HuH-7.5 (cell line): ENCODE results near the gene TSPAN9.

Source experiments
- DNase-seq: peaks from one replicate; pipeline ENCODE4 v3.0.0; 2011; ENCODE audit warnings: low spot score

The TSPAN9 gene

DNA sequence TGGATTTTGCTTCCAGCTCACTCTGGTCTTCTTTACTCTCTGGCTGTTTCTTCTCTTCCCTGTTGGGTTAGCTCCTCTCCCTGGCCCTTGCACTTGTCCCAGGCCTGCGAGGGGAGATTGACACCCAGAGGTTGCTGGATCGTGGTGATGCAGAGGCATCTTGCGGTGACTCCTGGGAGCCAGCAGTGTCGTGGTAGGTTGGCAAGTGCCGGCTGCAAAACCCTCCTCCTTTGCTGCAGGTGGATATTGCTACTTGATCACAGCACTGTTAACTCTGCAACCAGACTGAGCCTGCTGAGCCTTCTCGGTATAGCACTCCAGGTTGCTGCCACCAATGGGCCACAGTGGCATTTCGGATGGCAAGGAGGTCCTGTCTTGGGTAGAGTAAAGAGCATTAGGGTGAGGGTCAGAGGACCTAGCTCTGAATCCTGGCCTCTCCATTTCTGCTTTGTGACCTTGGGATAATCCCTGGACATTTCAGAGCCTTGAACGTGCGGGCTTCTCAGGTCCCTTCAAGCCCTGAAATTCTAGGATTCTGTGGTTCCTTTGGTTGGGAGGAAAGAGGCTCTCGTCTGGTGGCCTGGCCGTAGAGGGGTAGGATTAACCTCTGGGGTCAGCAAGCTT lies 87.4 kb downstream of the TSPAN9 start:
- no peak for DNase-seq

DNA sequence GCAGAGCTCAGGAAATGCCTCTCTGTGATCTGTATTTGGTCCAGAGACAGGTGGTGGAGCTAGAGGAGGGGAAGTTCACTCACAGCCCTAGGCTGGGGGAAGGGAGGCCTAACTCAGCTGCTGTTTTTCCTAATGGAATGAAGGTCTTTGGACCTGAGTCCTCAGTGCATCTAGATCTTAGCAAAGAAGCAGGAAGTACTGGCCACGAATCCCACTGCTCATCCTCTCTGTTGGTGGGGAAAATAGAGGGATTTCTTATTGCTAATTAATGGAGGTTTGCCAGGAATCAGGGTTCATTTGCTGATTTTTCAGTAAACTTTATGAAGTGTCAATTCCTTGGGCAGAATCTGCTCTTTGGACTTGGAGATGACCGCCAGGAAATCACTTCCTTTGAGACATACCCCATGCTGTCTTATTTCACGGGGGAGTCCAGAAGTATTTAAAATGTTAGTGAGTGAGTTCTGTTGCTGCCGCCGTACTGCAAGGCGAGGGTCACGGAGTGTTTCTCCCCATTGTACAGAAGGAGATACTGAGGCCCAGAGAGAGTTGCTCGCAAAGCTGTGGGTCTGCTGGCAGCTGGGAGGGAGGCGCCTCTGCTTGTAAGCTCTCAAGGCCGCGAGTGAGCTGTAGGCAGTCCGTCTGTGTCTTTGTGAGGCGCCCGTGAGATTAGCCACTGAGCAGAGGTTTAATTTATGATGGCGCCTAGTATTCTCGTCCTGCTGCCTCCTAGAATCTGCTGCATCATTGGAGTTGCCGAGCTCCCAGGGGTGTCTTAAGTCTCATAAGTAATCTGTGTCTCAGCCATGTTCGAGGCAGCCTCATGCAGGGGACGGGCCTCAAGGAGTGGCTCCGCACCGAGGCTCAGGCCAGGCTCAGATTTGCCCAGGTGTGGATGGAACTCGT lies 88.2 kb downstream of the TSPAN9 start:
- DNase-seq, result no peak

DNA sequence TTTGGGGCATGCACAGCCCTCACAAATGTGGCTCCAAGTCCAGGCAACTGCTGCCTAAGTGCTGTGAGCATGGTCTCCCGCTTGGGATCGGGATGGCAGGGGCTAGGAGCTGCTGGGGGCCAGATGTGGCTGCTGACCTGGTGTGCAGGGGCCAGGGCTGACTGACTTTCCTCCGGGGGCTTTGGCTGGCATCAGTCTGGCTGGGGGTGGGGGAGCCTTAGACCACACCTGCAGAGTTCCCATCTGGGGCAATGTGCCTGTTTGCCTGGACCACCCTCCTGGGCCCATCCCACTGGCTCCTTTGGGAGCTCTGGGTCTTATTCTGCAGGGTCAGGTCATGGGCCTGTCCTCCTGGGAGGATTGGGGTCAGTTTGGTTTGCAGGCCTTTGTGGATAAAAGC lies 90.5 kb downstream of the TSPAN9 start:
- DNase-seq, result no peak

DNA sequence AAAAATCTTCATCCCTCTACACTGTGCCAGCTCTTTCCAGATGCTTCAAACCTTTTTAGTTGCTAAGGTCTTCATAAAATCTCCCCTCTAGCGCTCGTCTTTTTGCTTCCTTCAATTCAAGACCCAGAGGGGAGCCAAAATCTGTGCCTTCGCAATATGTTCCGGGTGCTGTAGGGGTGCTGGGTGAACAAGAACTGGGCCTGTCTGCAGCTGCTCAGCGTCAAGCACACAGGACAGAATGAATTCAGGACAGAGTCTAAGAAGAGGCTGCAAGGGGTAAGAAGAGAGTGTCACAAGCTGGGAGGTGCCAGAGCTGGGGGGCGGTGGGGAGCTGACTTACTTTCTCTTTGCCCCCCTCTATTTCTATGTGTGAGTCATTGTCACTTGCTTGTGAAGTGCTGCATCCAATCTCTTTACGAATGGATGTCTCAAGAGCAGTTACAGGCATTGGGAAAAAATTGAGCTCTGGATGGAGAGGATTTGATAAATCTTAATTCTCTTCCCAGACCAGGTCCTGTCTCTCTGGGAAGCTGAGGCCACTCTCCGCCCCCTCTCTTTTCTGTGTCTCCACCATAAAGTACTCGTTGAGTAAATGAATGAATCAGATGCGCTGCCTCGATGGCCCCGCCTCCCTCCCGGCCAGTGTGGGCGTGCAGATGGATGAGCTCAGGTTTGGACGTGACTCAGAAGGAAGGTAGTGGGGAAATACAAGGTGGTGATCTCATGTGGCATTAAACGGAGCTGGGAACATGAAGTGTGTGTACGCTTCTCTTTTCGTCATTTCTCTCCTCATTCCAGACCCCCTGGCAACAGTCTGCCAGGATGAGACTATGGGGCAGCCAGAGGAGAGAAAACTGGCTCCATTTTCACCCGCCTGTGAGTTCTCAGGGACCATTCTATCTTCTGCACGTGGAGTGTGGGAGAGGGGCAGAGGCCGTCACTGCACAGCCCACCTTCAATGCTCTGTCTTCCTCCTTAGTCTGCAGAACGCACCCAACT lies 91.3 kb downstream of the TSPAN9 start:
- no peak for DNase-seq

DNA sequence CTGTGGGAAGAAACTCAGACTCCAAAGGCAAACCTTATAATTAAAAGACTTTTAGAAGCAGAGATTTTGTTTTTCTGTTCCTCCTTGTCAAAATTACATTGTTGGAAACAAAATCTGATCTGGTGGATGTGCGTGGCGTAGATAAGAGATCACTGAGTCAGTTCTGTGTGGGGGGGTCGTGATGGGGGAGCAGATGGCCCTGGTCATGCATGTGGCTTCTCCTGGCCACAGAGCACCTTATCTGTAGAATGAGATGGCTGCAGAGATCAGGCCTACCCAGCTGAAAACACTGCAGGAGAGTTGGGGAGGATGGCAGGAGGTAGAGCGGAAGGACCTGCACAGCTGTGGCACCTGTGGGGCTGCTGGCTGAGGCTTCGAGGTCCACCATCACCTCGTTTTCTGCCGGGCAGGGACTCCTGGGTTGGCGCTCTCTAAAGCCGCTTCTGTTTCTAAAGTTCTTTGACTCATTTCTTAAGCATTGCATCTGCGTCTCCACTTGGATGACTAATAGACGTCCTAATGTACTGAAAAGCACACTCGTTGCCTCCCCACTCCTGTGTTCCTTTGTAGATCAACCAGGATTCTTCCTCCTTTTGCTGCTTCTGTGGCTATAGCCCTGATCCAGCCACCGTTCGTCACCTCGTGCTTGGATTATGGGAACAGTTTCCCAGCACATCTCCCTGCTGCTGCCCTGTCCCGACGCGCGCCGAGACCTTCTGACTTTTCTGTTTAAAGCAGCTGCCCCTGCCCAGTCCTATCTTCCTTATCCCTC lies 93.4 kb downstream of the TSPAN9 start:
- DNase-seq, result no peak

DNA sequence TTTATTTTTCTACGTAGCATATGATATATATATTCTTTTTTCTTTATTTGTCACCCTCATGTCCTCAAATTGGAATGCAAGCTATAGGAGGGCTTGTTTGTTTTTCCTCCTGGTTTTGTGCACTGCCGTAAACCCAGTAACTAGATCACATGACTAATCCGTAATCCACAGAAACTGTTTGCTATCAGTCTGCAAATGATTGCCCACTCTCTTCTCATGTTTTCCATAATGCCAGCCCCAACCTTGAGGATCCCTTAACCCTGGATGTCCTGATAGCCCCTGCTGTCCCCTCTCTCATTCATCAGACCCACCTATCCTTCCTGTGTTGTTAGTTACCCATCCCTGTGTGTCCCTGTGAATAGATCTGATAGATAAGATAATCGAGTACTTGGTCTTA lies 94.0 kb downstream of the TSPAN9 start:
- no peak for DNase-seq

DNA sequence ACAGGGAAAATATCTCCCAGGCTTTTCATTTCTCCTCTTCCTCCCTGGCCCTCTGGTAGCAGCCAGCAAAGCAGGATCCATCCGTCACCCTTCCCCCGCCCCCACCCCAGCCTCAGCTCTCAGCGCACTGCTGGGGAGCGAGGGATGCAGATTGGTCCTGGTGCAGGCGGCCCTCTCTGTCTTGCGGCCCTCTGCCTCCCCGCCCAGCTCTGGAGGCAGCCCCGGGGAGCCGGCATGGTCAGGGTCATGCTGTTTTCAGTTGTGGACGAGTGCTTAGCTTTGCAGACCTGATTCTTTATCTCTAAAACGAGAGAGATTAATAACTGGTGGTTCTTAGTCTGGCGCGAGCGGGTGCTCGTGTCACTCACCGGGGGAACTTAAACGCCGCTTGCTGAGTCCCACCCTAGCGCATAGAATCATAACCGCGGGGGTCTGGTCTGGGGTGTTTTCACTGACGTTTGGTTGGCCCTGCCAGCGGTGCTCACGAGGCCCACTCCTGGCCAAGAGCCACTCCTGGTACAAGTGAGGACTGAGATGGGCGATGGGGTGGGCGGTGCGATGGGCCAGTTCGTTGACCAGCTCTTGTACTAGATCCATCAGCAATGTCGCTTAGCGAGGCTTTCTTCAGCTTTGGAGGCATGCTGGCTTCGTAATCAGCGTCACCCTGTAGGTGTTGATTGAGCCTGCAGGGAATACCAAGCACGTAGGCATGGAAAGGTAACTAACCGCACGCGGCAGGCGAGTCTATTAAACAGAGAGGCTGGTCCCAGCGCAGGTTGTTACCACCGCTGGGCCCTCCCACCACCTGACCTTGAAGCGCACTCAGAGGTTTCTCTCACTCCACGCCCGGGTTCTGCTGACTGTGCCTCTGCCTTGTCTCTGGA lies 95.2 kb downstream of the TSPAN9 start:
- no peak for DNase-seq

DNA sequence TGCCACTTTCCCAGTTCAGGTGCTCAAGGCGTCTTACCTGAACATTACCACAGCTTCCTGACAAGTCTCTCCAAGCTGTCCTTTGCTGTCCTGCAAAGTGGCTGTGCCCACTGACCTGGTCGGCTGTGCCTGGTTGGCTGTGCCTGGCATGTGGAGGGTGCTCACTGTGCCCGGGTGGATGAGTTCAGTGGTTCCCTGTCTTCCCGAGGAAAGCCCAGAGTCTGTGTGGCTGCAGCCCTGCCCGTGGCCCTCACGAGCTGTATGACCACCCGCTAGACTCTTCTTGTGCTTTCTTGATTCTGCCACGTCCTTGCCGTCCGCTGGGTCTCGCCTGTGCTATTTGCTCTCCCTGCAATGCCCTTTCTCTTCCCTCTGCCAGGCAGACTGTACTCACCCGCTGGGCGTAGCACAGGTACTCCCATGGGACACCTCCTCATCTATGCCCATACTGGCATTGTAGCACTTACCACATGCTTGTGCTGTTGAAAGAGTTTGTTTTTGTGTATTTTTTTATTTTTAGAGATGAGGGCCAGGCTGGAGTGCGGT lies 95.9 kb downstream of the TSPAN9 start:
- DNase-seq, result no peak

DNA sequence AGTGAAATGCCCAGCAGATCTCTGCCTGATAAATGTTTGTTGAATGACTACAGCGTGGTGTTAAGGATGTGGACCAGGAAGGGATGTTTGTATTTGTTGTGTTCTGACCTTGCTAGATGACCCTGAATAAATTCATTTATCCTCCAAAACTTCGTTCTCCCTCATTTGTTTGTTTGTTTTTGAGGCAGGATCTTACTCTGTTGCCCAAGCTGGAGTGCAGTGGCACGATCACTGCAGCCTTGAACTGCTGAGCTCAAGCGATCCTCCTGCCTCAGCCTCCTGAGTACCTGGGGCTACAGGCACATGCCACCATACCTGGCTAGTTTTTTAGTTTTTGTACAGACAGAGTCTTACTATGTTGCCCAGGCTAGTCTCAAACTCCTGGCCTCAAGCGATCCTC lies 96.7 kb downstream of the TSPAN9 start:
- DNase-seq, result no peak

DNA sequence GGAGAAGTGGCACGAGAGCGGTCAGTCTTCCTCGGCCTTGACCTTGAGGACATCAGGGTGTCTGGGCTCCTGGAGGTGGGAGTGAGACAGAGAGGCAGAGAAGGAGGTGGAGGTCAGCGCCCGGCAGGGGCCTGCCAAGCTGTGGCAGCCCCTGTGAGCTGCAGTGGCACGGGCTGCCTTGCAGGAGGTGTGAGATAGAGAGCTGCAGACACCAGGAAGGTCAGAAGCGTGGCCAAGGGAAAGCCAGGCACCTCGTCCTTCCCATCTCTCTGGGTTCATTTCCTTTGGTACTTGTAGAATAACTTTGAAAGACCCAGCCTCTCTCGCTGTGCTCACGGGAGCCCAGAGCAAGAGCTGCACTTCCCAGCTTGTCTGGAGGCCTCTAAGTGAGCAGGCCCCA lies 98.1 kb downstream of the TSPAN9 start:
- DNase-seq, result no peak

DNA sequence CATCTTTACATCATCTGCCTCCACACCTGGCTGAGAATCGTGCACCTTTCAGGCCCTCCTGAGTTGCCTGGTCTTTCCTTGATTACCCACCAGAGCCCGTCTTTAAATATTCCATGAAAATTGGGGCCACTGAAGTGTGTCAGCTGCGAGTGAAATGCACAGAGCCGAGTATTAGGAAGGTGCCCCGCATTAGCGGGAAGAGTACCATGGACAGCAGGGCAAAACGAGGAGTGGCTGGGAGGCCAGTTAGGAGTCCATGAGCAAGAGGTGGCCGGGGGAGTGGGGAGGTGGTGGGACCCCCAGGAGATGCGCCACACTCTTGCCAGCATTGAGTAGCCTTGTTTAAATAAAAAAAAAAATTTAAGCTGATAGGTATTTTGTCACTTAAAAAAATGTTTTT lies 99.6 kb downstream of the TSPAN9 start:
- DNase-seq, result no peak

DNA sequence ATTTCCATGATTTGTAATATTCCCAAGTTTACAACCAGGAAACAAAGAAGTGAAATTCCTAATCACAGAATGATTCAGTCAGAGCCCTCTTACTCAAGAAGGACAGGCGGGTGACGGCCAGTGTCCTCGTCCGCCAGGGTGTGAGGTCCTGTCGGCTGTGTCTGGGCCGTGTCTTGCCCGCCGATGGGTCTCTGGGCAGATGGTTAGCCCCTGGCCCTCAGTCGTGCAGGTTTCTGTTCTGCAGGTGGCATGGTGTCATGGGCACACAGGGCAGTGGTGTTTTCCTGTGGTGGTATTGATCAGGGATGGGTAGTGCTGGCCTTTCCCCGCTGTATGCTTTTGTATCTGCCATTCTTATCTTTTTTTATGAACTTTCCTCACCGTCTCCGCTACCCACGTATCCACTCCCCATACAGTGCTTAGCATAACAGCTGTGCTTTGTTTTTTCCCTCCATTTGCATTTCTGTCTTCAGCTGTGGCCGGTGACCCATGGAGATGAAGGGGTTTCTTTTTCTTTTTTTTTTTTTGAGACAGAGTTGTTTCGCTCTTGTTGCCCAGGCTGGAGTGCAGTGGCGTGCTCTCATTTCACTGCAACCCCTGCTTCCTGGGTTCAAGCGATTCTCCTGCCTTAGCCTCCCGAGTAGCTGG lies 100.7 kb downstream of the TSPAN9 start:
- no peak for DNase-seq

DNA sequence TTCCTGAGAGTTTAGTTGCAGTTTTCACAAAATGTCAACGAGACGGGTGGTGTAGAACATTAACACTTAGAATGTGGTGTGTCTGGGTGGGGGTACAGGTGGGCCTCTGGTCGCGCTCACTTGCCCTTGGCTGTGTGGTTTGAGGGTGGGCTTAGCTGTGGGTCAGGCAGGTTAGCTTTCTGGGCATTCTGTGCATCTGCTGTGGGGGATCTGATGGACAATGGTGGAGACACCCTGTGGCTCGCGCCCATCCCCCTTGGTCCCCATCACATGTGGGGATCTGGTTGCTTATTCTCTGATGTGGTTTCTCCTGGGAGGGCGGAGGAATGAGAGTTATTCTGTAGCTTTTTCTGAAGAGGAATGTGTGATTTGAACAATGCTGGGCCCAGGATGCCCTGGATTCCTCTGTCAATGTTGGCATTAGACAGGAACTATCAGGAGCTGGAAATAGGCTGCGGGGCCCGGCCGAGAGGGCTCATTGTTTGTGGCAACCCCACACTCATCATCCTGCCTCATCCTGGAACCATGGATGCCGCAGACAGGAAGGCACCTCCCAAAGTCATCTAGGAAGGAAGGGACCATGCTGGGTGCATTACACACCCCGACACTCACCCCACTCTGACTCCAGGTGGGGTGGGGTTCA lies 101.6 kb downstream of the TSPAN9 start:
- no peak for DNase-seq

DNA sequence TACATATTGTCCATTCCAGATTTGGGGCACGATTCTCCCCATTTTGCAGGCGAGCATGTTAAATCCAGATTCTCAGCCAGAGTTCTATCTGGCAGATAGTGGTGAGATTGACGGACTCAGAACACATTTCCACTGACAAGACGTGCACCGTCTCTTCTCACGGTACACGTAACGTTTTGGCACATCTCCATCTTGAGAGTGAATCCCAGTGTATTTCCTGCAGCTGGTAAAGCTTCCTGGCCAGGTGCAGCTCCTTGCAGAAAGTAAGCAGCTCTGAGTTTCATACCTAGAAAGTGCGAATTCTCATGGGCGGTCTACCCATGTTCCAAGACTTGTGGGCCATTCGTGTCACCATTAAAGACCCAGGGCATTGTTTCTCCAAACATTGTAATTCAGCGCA lies 102.6 kb downstream of the TSPAN9 start:
- no peak for DNase-seq

DNA sequence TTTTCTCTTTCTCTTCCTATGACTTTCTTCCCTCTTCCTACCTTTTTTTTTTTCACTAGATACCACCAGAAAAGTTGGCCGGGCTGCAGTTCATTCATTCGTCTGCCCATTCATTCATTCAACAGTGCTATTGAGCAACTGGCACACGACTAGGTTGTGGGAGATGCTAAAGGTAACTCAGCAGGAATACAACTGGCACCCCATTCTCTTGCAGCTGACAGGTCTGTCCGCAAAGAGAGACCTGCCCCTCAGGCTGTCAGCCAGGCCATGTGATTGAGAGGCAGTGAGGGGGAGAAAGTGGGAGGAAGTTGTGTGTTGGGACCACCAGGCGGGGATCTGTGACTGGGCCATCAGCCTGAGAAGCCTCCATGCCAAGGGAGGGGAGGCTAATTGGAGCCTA lies 105.2 kb downstream of the TSPAN9 start:
- no peak for DNase-seq

DNA sequence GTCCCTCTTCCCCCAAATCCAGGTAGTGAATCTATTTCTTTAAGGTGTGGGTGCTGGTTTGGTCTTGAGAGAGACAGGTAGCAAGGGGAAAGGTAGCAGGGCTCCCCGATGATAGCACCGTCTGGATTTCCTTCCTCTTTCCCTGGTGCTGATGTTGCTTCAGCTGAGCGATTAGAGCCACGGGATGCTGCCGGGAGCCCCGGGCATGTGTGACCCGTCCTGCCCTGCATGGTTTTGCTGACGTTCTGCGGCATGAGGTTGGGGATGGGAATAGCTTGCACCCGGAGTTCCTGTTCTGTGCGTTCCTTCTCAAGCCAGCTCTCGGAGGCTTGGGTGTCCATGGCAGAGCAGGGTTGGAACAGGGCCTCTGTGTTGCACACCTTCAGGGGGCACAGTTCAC lies 107.3 kb downstream of the TSPAN9 start:
- DNase-seq, result no peak

DNA sequence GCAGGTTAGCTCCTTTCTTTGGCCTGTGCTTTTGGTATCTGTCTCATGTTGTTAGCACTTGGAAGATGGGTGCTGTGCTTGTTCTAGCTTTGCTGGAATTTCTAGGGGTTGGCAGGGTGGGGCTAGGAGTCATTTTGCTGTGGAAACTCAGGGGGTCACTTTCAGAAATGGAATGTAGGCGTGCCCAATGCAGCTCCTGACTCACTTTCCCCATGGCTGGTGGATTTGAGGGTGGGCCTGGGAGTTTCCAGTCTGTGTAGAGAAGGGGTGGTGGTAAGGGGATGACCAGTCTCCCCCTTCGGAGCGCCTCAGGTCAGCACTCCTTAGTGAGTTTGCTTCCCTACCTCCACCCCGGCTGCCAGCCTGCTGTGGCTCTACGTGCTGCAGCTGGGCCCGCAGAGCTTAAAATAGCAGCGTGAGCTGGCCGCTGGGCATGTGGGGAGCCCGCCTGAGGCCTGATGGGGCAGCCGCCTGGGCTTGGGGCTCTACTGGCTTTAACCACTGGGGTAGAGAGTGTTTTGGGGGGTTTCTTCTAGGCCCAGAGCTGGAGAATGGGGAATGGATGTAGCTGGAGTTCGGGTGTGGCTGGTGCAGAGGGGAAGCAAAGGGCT lies 108.2 kb downstream of the TSPAN9 start:
- DNase-seq, result no peak

DNA sequence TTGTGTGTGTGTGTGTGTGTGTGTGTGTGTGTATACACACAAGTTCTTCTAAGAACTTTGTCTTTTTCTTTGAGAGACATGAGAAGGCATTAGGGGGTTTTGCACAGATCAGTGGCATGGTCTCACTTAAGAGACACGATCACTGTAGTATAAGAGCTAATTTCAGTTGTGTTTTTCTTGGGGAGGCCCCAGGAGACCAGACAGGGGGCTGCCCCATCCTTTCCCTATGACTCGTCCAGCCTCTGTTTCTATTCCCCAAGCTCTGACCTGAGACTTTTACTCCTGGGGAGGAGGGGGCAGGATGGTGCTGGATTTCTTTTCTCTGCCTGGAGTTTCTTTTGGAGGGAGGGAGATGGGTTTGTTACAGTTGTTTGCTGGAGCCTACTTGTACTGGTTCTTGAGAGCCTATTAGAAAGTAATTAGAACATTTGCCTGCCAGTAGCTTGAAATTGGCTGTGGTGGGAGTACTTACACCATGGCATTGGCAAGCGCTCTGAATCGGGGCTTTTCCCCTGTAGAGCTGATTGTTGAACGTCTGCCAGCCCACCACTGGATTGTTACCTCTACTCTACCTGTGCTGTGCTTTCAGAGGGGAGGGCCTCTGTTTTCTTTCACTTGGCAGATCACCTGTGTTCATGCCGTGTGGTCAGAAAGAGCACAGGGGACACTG lies 109.5 kb downstream of the TSPAN9 start:
- no peak for DNase-seq
